Measurements from ENCODE around the gene CPNE5.
"Not testable (repeated sequence)": the region's sequence is repeated elsewhere in the genome, so short reads cannot be mapped to it uniquely, and the experiment has no call there.

Gene CPNE5

GRCh38 chr6:36737043-36737785 lies 102.0 kb downstream of the CPNE5 start:
- intact Hi-C loops (cut with DNase I), result no loop called here
- DNase-seq, result no peak

- intact Hi-C loops (cut with DNase I), result no loop called here
- DNase-seq, result peak in 3 of 10 donors; percentile 24 to 67 (median 39)
Measured at GRCh38 chr6:36735110-36736071, 103.9 kb downstream of the CPNE5 start.

- peak in 2 of 10 donors; percentile 17 to 42 for DNase-seq
- intact Hi-C loops (cut with DNase I), result no loop called here
Measured at GRCh38 chr6:36734486-36735060, 104.7 kb downstream of the CPNE5 start.

GRCh38 chr6:36733300-36733699 lies 105.9 kb downstream of the CPNE5 start:
- intact Hi-C loops (cut with DNase I), result no loop called here
- DNase-seq, result peak in 3 of 10 donors; percentile 6 to 45 (median 16)

- intact Hi-C loops (cut with DNase I), result no loop called here
- DNase-seq, result peak in 3 of 10 donors; percentile 30 to 72 (median 60)
Measured at GRCh38 chr6:36731622-36732310, 107.5 kb downstream of the CPNE5 start.

GRCh38 chr6:36730424-36731380 lies 108.5 kb downstream of the CPNE5 start:
- intact Hi-C loops (cut with DNase I), result no loop called here
- DNase-seq, result peak in 3 of 10 donors; percentile 17 to 48 (median 41)

GRCh38 chr6:36729161-36729524 lies 110.1 kb downstream of the CPNE5 start:
- DNase-seq, result no peak
- intact Hi-C loops (cut with DNase I), result no loop called here

- peak in 2 of 10 donors; percentile 67 to 68 for DNase-seq
- intact Hi-C loops (cut with DNase I), result no loop called here
Measured at GRCh38 chr6:36728289-36729160, 110.7 kb downstream of the CPNE5 start.

GRCh38 chr6:36727505-36728021 lies 111.7 kb downstream of the CPNE5 start:
- intact Hi-C loops (cut with DNase I), result no loop called here

GRCh38 chr6:36725581-36725980 lies 113.7 kb downstream of the CPNE5 start:
- peak in 1 of 10 donors; percentile 69 for DNase-seq
- intact Hi-C loops (cut with DNase I), result no loop called here

More at GRCh38 chr6:36727505-36728021, 111.7 kb downstream of the CPNE5 start:
- DNase-seq, result peak in 2 of 10 donors; percentile 22 to 71

GRCh38 chr6:36724514-36725390 lies 114.5 kb downstream of the CPNE5 start:
- peak in 6 of 10 donors; percentile 38 to 88 (median 64) for DNase-seq
- intact Hi-C loops (cut with DNase I), result no loop called here

GRCh38 chr6:36723992-36724391 lies 115.3 kb downstream of the CPNE5 start:
- peak in 1 of 10 donors; percentile 51 for DNase-seq
- intact Hi-C loops (cut with DNase I), result not testable (repeated sequence)

GRCh38 chr6:36722879-36723278 lies 116.4 kb downstream of the CPNE5 start:
- intact Hi-C loops (cut with DNase I), result no loop called here
- peak in 1 of 10 donors; percentile 61 for DNase-seq

- DNase-seq, result peak in 1 of 10 donors; percentile 72
Measured at GRCh38 chr6:36722365-36722764, 116.9 kb downstream of the CPNE5 start.

GRCh38 chr6:36721369-36722140 lies 117.7 kb downstream of the CPNE5 start:
- intact Hi-C loops (cut with DNase I), result no loop called here

More at GRCh38 chr6:36722365-36722764, 116.9 kb downstream of the CPNE5 start:
- intact Hi-C loops (cut with DNase I), result no loop called here

More at GRCh38 chr6:36721369-36722140, 117.7 kb downstream of the CPNE5 start:
- DNase-seq, result peak in 1 of 10 donors; percentile 73
